NCI-H446 (cell line): ENCODE data around the gene PCBP3.

Source experiments
- DNase-seq, 2 experiments: peaks; one replicate each; lab custom pipeline; 2025; lab: John Stamatoyannopoulos, UW

The PCBP3 gene

DNA sequence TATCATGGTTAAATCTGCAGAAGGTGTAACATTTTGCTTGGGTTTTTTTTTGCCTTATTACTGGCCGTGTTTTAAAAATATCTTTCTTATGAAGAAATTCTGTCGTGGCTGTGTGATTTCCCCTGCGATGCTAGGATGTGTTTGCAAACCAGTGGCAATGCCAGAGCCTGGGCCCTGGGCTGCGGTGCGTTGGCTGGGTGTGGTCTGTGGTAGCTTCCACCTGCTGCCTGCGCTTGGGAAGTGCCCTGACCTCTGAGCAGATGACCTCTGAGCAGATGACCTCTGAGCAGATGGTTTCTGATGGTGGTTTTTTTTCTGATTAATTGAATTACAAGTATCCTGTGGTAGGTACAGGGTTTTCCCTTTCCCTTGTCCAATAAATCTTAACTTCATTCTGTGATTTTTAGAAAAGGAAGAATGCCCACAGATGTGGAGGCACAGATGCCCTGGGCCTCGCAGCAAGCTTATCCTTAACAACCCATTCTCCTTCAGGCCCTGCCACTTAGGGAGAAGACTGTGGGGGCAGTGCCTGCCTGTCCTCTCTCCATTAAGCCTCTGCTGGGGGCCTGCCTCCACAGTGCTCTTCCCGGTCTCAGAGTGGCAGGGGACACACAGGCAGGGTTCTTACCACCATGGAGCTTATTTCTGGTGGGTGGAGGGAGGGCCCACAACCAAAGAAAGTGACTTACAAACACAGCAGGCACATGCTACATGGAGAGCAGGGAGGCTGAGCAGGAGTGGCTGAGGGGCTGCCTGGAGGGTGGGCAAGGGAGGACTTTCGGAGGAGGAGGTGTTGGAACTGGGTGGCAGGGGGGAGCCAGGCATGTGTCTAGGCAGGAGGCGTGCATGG lies 81.7 kb downstream of the PCBP3 start:
- DNase-seq: no peak

DNA sequence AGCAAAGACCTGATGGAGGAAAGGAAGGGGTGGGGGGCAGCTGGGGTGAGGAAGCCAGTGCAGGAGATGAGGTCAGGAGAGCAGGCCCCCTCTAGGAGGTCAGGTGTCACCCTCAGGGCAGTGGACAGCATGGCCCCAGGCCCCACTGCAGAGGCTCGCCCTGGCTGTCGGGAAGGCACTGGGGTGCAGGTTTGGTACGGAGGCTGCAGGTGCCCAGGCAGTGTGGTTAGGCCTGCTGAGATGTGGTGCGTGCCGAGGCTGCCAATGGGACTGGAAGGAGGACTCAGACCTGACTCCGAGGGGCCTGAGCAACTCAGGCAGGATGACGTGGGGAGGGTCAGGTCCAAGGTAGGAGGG lies 82.3 kb downstream of the PCBP3 start:
- no peak for DNase-seq

- DNase-seq: no peak
Observed at GRCh38 chr21:45726438-45726837, 82.9 kb downstream of the PCBP3 start.

DNA sequence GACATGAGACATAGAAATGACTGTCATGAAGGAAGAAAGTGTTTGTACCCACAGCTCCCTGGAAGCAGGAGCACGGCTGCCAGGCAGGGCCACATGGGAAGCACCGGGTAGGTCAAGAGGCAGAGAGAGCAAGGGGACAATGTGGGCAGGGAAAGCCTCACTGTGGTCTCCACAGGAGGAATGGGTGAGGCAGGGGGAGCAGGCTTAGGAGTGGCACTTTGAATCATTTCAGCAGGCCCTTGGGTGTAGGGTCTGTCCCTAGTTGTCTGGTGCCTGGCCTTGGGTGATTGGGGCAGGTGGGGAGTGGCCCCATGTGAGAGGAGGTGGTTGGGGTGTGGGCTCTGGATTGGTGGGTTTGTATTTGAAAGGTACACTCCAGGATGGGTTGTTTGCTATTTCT lies 83.9 kb downstream of the PCBP3 start:
- no peak for DNase-seq

GRCh38 chr21:45735259-45736000 lies 91.9 kb downstream of the PCBP3 start:
- no peak for DNase-seq

DNA sequence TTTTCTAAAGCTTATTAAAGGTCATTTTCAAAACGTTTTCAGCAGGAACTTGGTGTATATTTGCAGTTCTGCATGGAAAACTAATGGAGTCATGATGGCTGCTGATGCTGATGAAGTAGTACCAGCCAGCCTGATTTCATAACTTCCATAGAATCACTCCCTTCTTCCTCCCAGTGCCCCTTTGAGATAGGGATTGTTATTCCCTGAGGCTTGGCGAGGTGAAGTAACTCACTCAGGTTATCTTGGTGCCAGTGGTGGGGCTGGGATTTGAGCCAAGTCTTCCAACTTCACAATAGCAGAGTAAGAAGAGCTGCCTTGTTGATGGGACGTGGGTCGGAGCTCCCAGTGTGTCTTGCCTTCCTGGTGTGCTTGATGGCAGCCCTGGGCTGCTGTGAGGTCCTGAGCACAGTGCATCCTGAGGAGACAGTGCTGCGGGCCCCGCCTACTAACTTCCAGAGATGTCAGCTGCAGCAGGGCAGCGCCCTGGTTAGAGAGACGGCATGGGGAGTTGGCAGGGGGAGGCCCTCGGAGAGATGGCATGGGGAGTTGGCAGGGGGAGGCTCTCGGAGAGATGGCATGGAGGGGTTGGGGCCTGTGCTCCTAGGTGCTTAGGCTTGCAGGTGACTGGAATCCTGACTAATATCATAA lies 92.6 kb downstream of the PCBP3 start:
- no peak for DNase-seq

DNA sequence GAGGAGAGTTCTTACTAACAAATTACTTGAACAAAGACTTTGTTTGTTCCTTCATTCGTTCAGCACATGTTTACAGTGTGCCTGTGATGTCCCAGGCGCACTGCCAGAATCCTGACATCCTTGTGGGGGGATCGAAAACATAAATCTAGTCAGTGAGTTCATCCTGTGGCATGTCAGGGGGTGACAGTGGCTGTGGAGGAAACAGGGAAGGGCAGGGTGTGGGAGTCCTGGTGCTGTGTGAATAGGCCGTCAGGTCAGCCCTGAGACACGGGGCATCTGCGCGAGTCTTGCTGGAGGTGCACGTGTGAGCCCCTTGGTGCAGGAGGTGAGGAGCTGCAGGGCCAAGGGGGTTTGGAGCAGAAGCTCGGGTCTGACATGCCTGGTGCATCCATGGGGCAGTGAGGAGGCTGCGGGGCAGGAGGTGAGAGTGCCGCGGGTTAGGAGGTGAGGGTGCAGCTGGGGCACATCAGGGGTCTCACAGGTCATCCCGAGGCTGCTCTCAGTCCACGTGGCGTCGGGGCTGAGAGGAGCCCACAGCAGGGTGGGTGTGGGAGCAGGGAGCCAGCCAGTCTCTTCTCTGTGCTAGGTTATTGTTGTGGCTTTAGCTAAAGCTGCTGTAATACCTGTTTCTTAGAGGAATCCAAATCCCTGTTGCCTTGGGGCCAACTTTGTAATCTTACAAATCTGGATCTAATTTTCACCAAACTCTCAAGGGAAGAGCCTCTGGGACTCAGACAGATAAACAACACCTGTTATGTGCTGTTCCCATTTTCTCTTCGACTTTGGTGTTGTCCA lies 93.4 kb downstream of the PCBP3 start:
- no peak for DNase-seq

GRCh38 chr21:45737485-45738166 lies 94.1 kb downstream of the PCBP3 start:
- DNase-seq: no peak

- DNase-seq: no peak
Observed at GRCh38 chr21:45739218-45740087, 95.9 kb downstream of the PCBP3 start.

- no peak for DNase-seq
Observed at GRCh38 chr21:45740088-45740440, 96.5 kb downstream of the PCBP3 start.

- no peak for DNase-seq
Observed at GRCh38 chr21:45740491-45741357, 97.2 kb downstream of the PCBP3 start.

- no peak for DNase-seq
Observed at GRCh38 chr21:45741691-45742090, 98.2 kb downstream of the PCBP3 start.

DNA sequence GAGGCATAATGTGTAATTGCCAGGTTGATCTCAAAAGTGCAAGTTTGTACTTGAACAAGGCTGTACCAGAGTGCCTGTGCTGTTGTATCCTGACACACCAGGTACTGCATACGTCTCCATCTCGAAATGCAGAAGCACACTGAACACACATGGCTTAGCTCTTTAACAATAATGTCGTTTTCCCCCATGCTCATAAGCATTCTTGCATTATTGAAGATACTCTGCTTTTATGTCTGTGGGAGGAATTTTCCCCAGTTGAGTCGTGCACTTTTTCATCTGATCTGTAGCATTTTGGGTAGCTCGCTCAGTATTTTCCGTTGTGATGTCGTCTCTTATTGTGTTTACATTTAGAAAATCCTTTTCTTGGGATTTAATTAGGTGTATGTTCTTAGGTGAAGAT lies 98.7 kb downstream of the PCBP3 start:
- no peak for DNase-seq

GRCh38 chr21:45745256-45745655 lies 101.7 kb downstream of the PCBP3 start:
- DNase-seq: no peak

DNA sequence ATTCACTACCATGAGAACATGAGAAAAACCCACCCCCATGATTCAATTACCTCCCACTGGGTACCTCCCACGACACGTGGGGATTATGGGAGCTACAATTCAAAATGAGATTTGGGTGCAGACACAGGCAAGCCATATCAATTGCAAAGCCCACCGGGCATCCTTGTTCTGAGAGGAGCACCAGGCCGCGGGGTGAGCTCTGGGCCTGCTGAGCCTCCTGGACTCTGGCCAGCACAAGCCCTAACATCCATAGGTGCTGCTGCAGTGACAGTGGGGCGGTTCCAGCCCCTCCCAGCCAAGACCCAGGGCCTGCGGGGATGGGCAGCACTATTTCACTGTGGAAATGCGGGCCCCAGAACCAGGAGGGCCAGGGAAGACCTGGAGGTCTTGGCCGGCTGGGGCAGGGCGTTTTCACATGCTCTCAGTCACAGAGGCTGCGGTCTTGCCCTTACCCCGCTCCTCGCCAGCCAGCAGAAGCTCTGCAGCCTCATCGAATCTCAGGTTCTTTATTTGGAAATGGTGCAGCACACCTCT lies 103.8 kb downstream of the PCBP3 start:
- peak in 1 of 2 experiments; percentile 48 for DNase-seq

DNA sequence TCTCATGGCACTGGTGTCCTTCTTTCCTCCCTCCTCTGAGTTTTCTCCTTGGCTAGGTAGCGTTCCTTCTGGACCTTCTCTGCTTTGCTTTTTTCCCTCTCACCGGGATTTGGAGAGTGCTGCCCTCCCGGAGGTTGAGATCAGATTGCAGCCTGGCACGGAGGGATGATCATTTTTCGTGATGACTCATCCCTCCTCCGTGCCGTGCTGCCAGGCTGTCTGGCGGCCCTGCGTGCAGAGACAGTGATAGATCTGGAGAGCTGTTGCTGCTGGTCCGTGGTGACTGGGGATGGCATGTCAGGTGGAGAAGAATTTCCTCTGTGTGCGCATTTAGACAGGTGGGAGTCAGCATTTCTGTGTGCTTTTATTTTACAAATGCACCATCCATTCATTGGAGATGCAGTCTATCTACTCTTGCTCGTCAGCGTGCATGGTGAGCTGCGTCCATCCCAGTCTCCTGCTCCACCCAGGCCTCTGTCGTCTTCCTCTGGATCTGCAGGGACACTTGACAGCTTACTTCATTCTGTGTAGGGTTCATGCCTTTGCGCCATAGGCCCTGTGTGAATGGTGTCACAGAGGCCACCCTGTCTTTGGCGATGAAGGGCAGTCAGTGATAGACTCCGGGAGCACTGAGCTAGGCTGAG lies 104.4 kb downstream of the PCBP3 start:
- peak; percentile 58 to 84 for DNase-seq

DNA sequence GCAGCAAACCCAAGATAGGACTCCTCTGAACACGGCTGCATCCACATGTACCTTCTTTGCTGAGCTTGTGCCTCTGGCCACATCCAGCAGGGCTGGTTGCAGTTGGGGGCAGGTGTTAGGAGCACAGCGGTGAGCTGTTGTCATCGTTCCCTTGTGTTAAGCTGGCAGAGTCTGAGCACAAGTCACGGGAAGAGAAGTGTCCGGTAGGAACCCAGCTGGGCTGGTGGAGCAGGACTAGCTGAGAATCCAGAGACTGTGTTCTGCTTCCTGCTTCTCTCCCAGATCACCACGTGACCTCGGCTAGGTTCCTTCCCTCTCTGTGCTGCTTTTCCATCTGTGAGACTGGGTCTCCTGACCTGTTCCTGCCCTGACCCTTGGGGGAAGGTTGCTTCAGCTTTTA lies 105.1 kb downstream of the PCBP3 start:
- no peak for DNase-seq

DNA sequence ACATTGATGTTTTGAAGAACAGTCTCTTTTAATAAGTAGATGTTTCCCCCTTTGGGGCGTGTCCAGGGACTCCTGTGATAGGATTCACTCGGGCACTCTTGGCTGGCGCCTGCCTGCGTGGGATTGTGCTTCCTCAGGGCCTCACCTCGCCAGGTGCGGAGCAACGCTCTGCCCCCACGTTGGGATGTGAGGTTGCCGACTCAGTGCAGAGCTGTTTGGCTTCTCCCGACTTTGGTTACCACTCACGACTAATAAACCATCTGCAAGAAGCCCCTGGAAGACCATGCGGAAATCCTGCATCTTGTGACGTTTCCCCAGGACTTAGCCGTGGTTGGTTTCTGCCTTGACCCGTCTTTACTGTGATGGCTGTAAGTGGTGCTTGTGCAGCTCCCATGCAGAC lies 106.4 kb downstream of the PCBP3 start:
- no peak for DNase-seq

GRCh38 chr21:45750936-45751335 lies 107.4 kb downstream of the PCBP3 start:
- no peak for DNase-seq
